HCT116 (cell line): Measurements from ENCODE around the gene LMCD1. TPM values are rescaled to one million over a fixed set of nuclear protein-coding genes. Genes with fewer than 3 reads are reported as not detected.

Source experiments
- ATAC-seq: fragments of 200-7000 bp; cut with Tn5 transposase; 2 replicates; pipeline ENCODE4 v1.9.1; 2020; ENCODE audit warnings: mild to moderate bottlenecking, moderate library complexity
- BruUV-seq: library from RNA; stranded (reverse); fragments of 400-500 nt; replicated peaks from 2 replicates; lab custom pipeline; 2021; lab: Mats Ljungman, UMichigan
- CTCF ChIA-PET: fragments of 300-600 bp; sonication (Branson Sonifier 250); formaldehyde crosslinking; loops from one replicate; lab custom pipeline; 2021; ENCODE audit warnings: antibody characterized with exemption; lab: Charles Lee
- POLR2A ChIA-PET: fragments of 300-600, 350-600 bp; sonication (Branson Sonifier 250); formaldehyde crosslinking; loops from one replicate; lab custom pipeline; 2021; ENCODE audit warnings: antibody characterized with exemption; lab: Charles Lee
- RAD21 ChIA-PET, 2 experiments: fragments of 300-600 bp; sonication (Branson Sonifier 250); formaldehyde crosslinking; loops; one replicate each; lab custom pipeline; 2023; ENCODE audit warnings: low total read pairs in 2 of 2; ENCODE audit not compliant: uncharacterized antibody in 2 of 2, unreplicated experiment in 2 of 2, low non-redundant PET in 1 of 2; lab: Charles Lee
- DNase-seq: peaks from one replicate; pipeline ENCODE4 v3.0.0-alpha.2; 2010; ENCODE audit warnings: low read depth, low spot score
- H2AFZ ChIP-seq: fragments of 200-600 bp; shearing (Covaris generic), sonication (generic); 2 replicates; pipeline ENCODE4 v1.6.1; 2017; ENCODE audit warnings: low read depth, mixed run types, mixed read lengths, antibody characterized with exemption, low read length; ENCODE audit not compliant: poor library complexity, severe bottlenecking
- H3K27ac ChIP-seq: 2 replicates; pipeline ENCODE4 v1.5.1; 2012; ENCODE audit warnings: low read depth, low read length
- H3K27me3 ChIP-seq: fragments of 200-600 bp; sonication (generic); 2 replicates; pipeline ENCODE4 v1.6.1; 2016; ENCODE audit warnings: mixed run types, low read length, mixed read lengths; ENCODE audit not compliant: insufficient read depth
- H3K36me3 ChIP-seq, 2 experiments: fragments of 200-500 bp in 1 of 2; fragments of 200-600 bp in 1 of 2; sonication (Bioruptor generic) in 1 of 2; sonication (generic) in 1 of 2; 2 replicates each; pipeline versions ENCODE4 v1.5.1 to v1.6.1; 2014 to 2016; ENCODE audit warnings: low read length in 2 of 2, inconsistent platforms in 1 of 2, mixed read lengths in 1 of 2, mixed run types in 1 of 2; ENCODE audit not compliant: insufficient read depth in 2 of 2, control insufficient read depth in 1 of 2
- H3K4me1 ChIP-seq, 2 experiments: fragments of 200-600 bp in 1 of 2; sonication (generic) in 1 of 2; 2 replicates each; pipeline versions ENCODE4 v1.5.1 to v1.6.1; 2012 to 2017; ENCODE audit warnings: low read length in 2 of 2, inconsistent platforms in 1 of 2, mild to moderate bottlenecking in 1 of 2, mixed read lengths in 1 of 2, mixed run types in 1 of 2, moderate library complexity in 1 of 2; ENCODE audit not compliant: insufficient read depth in 2 of 2, control insufficient read depth in 1 of 2
- H3K4me2 ChIP-seq: fragments of 200-600 bp; sonication (generic); 2 replicates; pipeline ENCODE4 v1.6.1; 2017; ENCODE audit warnings: mixed run types, low read length, mixed read lengths
- H3K4me3 ChIP-seq, 2 experiments: fragments of 200-600 bp in 1 of 2; sonication (generic) in 1 of 2; replicated peaks in 1 of 2; 2 replicates each; pipeline ENCODE4 v1.5.1; 2011 to 2016; ENCODE audit warnings: low read length in 2 of 2, control low read depth in 1 of 2, low read depth in 1 of 2, mild to moderate bottlenecking in 1 of 2, mixed read lengths in 1 of 2, mixed run types in 1 of 2
- H3K79me2 ChIP-seq: fragments of 200-600 bp; sonication (generic); 2 replicates; pipeline ENCODE4 v1.6.1; 2017; ENCODE audit warnings: mild to moderate bottlenecking, mixed run types, low read length, moderate library complexity, mixed read lengths; ENCODE audit not compliant: insufficient read depth
- H3K9ac ChIP-seq: fragments of 200-600 bp; sonication (generic); 2 replicates; pipeline ENCODE4 v1.6.1; 2016; ENCODE audit warnings: low read length, mixed read lengths
- H3K9me2 ChIP-seq: fragments of 200-600 bp; sonication (generic), shearing (Covaris generic); 2 replicates; pipeline ENCODE4 v1.6.1; 2017; ENCODE audit warnings: mixed run types, mild to moderate bottlenecking, moderate library complexity; ENCODE audit not compliant: insufficient read depth
- H3K9me3 ChIP-seq, 2 experiments: fragments of 200-500 bp in 1 of 2; fragments of 200-600 bp in 1 of 2; sonication (Bioruptor generic) in 1 of 2; sonication (generic) in 1 of 2; 2 replicates each; pipeline ENCODE4 v1.6.1; 2014 to 2017; ENCODE audit warnings: low read length in 2 of 2, mixed read lengths in 2 of 2, inconsistent platforms in 1 of 2, low read depth in 1 of 2, mild to moderate bottlenecking in 1 of 2, mixed run types in 1 of 2, moderate library complexity in 1 of 2; ENCODE audit not compliant: control insufficient read depth in 1 of 2, insufficient read depth in 1 of 2
- H4K20me1 ChIP-seq: fragments of 200-600 bp; sonication (generic), shearing (Covaris generic); 2 replicates; pipeline ENCODE4 v1.6.1; 2017; ENCODE audit warnings: mixed run types, mild to moderate bottlenecking, moderate library complexity; ENCODE audit not compliant: insufficient read depth
- EGR1 ChIP-seq: IDR thresholded peaks from 2 replicates; pipeline ENCODE4 v1.6.1; 2012; ENCODE audit warnings: low read depth
- EZH2 ChIP-seq: fragments of 200-600 bp; sonication (generic); IDR thresholded peaks from 2 replicates; pipeline ENCODE4 v1.6.1; 2017; ENCODE audit warnings: antibody characterized with exemption, mixed run types
- FOSL1 ChIP-seq: IDR thresholded peaks from 2 replicates; pipeline ENCODE4 v1.6.1; 2012; ENCODE audit warnings: low read depth
- JUND ChIP-seq: IDR thresholded peaks from 2 replicates; pipeline ENCODE4 v1.6.1; 2012
- POLR2AphosphoS5 ChIP-seq: IDR thresholded peaks from 2 replicates; pipeline ENCODE4 v1.6.1; 2011; ENCODE audit warnings: mild to moderate bottlenecking, low read depth, low read length, moderate library complexity
- RAD21 ChIP-seq: IDR thresholded peaks from 2 replicates; pipeline ENCODE4 v1.6.1; 2012; ENCODE audit warnings: low read depth, mild to moderate bottlenecking
- SP1 ChIP-seq: IDR thresholded peaks from 2 replicates; pipeline ENCODE4 v1.6.1; 2012; ENCODE audit warnings: low read depth
- SRF ChIP-seq: IDR thresholded peaks from 2 replicates; pipeline ENCODE4 v1.6.1; 2012; ENCODE audit warnings: low read depth
- TCF7L2 ChIP-seq: IDR thresholded peaks from 2 replicates; pipeline ENCODE4 v1.7.0; 2011; ENCODE audit warnings: borderline replicate concordance, inconsistent platforms; ENCODE audit not compliant: insufficient read depth, insufficient read length; ENCODE audit errors: extremely low read depth
- ZNF274 ChIP-seq: fragments of 200-500 bp; sonication (Bioruptor generic); IDR thresholded peaks from 2 replicates; pipeline ENCODE4 v1.6.1; 2014; ENCODE audit warnings: mild to moderate bottlenecking, low read depth, low read length, inconsistent platforms
- intact Hi-C: fragments of 100-400 bp; cut with micrococcal nuclease; formaldehyde crosslinking; loops from 2 replicates; pipeline ENCODE4 v1.10.0; 2022
- total RNA-seq: library from RNA; stranded (reverse); gene quantifications from one replicate; pipeline ENCODE4 v1.2.1, GENCODE V29; 2021; ENCODE audit not compliant: unreplicated experiment
- TF ChIP-seq, protein P1 (sequence below): IDR thresholded peaks from 2 replicates; pipeline ENCODE4 v1.6.1; 2012
- TF ChIP-seq, protein P2 (sequence below): IDR thresholded peaks from 2 replicates; pipeline ENCODE4 v1.6.1; 2011; ENCODE audit warnings: mild to moderate bottlenecking, low read length, moderate library complexity; ENCODE audit not compliant: insufficient replicate concordance; ENCODE audit errors: extremely low read depth
- TF ChIP-seq, protein P3 (sequence below): IDR thresholded peaks from 2 replicates; pipeline ENCODE4 v1.6.1; 2012; ENCODE audit warnings: low read depth

Gene LMCD1
- total RNA-seq, 1 experiment from 2014 or later = 4.6 TPM

DNA sequence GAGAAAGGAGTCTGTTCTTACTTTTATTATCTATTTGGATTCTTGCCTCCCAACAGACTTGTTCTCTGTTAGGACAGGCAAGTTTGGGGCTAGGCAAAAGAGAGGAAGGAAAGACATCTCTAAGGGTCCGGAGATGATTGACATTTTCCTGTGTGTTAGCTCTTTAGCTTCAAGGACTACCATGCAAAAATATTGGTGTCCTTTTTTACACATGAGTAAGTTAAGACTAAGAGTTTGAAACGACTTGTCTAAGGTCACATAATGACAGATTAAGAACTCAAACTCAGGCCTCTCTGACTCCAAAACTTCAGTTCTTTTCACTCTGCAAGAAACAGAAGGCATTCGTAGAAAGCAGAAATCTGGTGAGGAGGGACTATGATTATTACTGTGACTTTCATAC lies 5.9 kb downstream of the LMCD1 start (continued):
- TF ChIP-seq SP1 (no peak), ZNF274 (no peak), EGR1 (no peak)

DNA sequence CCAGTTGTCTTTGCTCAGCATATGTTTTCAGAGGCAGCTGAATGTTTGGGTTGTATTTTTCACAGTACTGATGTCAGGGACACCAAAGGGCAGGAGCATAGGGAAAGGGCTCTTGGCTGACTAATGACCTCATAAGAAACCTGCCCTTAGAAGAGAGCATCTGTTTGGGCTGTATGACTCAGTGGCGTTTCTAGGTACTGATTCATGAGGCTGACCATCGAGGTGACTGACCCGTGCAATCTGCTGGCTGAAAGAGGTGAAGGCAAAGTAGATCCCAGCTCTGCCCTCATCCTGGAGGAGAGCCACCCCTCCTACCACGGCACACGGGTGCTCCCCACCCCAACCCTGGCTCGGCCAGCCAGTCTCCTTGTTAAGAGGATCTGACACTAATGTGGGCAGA lies 8.3 kb downstream of the LMCD1 start:
- peaks cover 0 to 31% of the 10 kb centered on the region in 2 experiments; a peak in 2 of 4 replicates for H3K4me1 ChIP-seq
- no peaks in the 10 kb centered on the region for H3K36me3 ChIP-seq
- no peaks in the 10 kb centered on the region for H3K27me3 ChIP-seq
- H3K9ac ChIP-seq = peak overlapping the region; percentile 5; the same call in 1 of the 2 replicates
- ChIA-PET POLR2A (no interaction called here), CTCF (no interaction called here), RAD21 (no interaction called here)
- no peak overlapping the region for H2AFZ ChIP-seq
- H3K79me2 ChIP-seq = no peaks in the 10 kb centered on the region
- no peaks in the 10 kb centered on the region for H4K20me1 ChIP-seq
- intact Hi-C loops = no loop called here
- no peaks in the 10 kb centered on the region for H3K9me2 ChIP-seq
- H3K4me2 ChIP-seq = peak overlapping the region; percentile 47
- DNase-seq = peak; percentile 47
- H3K9me3 ChIP-seq = no peaks in the 10 kb centered on the region
- no TSS peak for BruUV-seq
- ATAC-seq = peak; percentile 84
- no peak overlapping the region for H3K27ac ChIP-seq
- H3K4me3 ChIP-seq = no peak overlapping the region
- TF ChIP-seq RAD21 (no peak), SRF (no peak), EGR1 (no peak), ZNF274 (no peak), JUND (peak; percentile 56), POLR2AphosphoS5 (no peak), EZH2 (no peak), FOSL1 (peak; percentile 65; the same call in 1 of the 2 replicates), SP1 (0 out of 2 replicates have a peak, but pooled peaks have one; percentile 8), TCF7L2 (no peak)
- TF ChIP-seq, protein P1, sequence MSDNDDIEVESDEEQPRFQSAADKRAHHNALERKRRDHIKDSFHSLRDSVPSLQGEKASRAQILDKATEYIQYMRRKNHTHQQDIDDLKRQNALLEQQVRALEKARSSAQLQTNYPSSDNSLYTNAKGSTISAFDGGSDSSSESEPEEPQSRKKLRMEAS = no peak
- TF ChIP-seq, protein P2, sequence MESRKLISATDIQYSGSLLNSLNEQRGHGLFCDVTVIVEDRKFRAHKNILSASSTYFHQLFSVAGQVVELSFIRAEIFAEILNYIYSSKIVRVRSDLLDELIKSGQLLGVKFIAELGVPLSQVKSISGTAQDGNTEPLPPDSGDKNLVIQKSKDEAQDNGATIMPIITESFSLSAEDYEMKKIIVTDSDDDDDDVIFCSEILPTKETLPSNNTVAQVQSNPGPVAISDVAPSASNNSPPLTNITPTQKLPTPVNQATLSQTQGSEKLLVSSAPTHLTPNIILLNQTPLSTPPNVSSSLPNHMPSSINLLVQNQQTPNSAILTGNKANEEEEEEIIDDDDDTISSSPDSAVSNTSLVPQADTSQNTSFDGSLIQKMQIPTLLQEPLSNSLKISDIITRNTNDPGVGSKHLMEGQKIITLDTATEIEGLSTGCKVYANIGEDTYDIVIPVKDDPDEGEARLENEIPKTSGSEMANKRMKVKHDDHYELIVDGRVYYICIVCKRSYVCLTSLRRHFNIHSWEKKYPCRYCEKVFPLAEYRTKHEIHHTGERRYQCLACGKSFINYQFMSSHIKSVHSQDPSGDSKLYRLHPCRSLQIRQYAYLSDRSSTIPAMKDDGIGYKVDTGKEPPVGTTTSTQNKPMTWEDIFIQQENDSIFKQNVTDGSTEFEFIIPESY = no peak
- TF ChIP-seq, protein P3, sequence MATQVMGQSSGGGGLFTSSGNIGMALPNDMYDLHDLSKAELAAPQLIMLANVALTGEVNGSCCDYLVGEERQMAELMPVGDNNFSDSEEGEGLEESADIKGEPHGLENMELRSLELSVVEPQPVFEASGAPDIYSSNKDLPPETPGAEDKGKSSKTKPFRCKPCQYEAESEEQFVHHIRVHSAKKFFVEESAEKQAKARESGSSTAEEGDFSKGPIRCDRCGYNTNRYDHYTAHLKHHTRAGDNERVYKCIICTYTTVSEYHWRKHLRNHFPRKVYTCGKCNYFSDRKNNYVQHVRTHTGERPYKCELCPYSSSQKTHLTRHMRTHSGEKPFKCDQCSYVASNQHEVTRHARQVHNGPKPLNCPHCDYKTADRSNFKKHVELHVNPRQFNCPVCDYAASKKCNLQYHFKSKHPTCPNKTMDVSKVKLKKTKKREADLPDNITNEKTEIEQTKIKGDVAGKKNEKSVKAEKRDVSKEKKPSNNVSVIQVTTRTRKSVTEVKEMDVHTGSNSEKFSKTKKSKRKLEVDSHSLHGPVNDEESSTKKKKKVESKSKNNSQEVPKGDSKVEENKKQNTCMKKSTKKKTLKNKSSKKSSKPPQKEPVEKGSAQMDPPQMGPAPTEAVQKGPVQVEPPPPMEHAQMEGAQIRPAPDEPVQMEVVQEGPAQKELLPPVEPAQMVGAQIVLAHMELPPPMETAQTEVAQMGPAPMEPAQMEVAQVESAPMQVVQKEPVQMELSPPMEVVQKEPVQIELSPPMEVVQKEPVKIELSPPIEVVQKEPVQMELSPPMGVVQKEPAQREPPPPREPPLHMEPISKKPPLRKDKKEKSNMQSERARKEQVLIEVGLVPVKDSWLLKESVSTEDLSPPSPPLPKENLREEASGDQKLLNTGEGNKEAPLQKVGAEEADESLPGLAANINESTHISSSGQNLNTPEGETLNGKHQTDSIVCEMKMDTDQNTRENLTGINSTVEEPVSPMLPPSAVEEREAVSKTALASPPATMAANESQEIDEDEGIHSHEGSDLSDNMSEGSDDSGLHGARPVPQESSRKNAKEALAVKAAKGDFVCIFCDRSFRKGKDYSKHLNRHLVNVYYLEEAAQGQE = no peak
